Measurements from ENCODE around the gene THSD4. TPM values are rescaled to one million over a fixed set of nuclear protein-coding genes. Genes with fewer than 3 reads are reported as not detected.

Gene THSD4
- total RNA-seq, 2 experiments from 2014 or later = not detected

- no peak overlapping the region for H3K27ac Mint-ChIP-seq
- peaks cover 6% of the 10 kb centered on the region for H3K4me1 Mint-ChIP-seq (ENCODE audit: low read depth)
- CTCF ChIA-PET = interaction anchor here (0.7 kb wide), 1 partner anchor 292 kb away, joined by 3 read pairs; no protein-coding TSS in a partner anchor
- no peaks in the 10 kb centered on the region for H3K36me3 Mint-ChIP-seq (ENCODE audit: low read depth)
- H3K4me3 Mint-ChIP-seq = peak overlapping the region; percentile 56
- intact Hi-C loops (cut with micrococcal nuclease) = no loop called here
- ATAC-seq (peak; percentile 34), DNase-seq (peak; percentile 7)
- no peak for TF ChIP-seq CTCF (IDR thresholded peaks at IDR 0.05)
- H3K9me3 Mint-ChIP-seq = no peaks in the 10 kb centered on the region
- H3K27me3 Mint-ChIP-seq = peaks cover 49% of the 10 kb centered on the region
- POLR2A ChIA-PET = no interaction called here
Observed at GRCh38 chr15:71115567-71116351, 488 bp downstream of the THSD4 start.

DNA sequence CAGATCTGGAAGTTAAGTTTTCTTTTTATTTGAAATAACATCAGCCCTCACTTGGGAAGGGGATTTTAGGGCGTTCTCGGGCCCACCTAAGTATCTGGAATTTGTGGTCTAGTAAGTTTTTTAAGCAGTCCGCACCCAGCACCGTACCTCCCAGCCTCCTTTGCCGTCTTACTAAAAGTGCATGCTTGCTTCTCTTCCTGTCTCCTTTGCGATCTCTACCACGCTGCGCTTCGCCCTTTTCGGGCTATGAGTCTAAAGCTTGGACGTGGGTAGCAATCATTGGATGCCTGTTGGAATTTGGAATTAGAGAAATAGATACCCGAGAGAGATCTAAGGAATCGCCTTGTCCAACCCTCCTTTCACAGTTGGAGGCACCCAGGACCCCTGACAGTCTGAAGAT lies 1.1 kb downstream of the THSD4 start:
- CTCF ChIA-PET = no interaction called here
- no peak for ATAC-seq
- Mint-ChIP-seq H3K36me3 (ENCODE audit: low read depth) (no peaks in the 10 kb centered on the region), H3K4me1 (ENCODE audit: low read depth) (peaks cover 6% of the 10 kb centered on the region), H3K27me3 (peaks cover 45% of the 10 kb centered on the region), H3K27ac (no peak overlapping the region), H3K4me3 (peak overlapping the region; percentile 48), H3K9me3 (no peaks in the 10 kb centered on the region)
- POLR2A ChIA-PET = interaction anchor here (0.7 kb wide), 1 partner anchor 327 kb away, joined by 3 read pairs; no protein-coding TSS in a partner anchor
- no peak for DNase-seq
- no peak for TF ChIP-seq CTCF (IDR thresholded peaks at IDR 0.05)
- intact Hi-C loops (cut with micrococcal nuclease) = no loop called here

GRCh38 chr15:71116942-71117341 lies 1.7 kb downstream of the THSD4 start:
- CTCF ChIA-PET = no interaction called here
- Mint-ChIP-seq H3K9me3 (no peaks in the 10 kb centered on the region), H3K4me3 (no peak overlapping the region), H3K27me3 (peaks cover 45% of the 10 kb centered on the region), H3K4me1 (ENCODE audit: low read depth) (peaks cover 6% of the 10 kb centered on the region), H3K27ac (no peak overlapping the region), H3K36me3 (ENCODE audit: low read depth) (no peaks in the 10 kb centered on the region)
- no peak for TF ChIP-seq CTCF (IDR thresholded peaks at IDR 0.05)
- intact Hi-C loops (cut with micrococcal nuclease) = no loop called here
- DNase-seq (no peak), ATAC-seq (no peak)
- POLR2A ChIA-PET = interaction anchor here (0.7 kb wide), 1 partner anchor 328 kb away, joined by 3 read pairs; no protein-coding TSS in a partner anchor

- Mint-ChIP-seq H3K4me1 (ENCODE audit: low read depth) (peaks cover 6% of the 10 kb centered on the region), H3K27ac (no peak overlapping the region), H3K4me3 (no peak overlapping the region), H3K36me3 (ENCODE audit: low read depth) (no peaks in the 10 kb centered on the region), H3K9me3 (no peaks in the 10 kb centered on the region), H3K27me3 (peaks cover 50% of the 10 kb centered on the region)
- TF ChIP-seq CTCF (IDR thresholded peaks at IDR 0.05) = no peak
- intact Hi-C loops (cut with micrococcal nuclease) = no loop called here
- CTCF ChIA-PET = no interaction called here
- POLR2A ChIA-PET = no interaction called here
- DNase-seq (no peak), ATAC-seq (no peak)
Observed at GRCh38 chr15:71117714-71118305, 2.5 kb downstream of the THSD4 start.

- CTCF ChIA-PET = no interaction called here
- Mint-ChIP-seq H3K4me1 (ENCODE audit: low read depth) (peaks cover 6% of the 10 kb centered on the region), H3K27ac (no peak overlapping the region), H3K9me3 (no peaks in the 10 kb centered on the region), H3K36me3 (ENCODE audit: low read depth) (no peaks in the 10 kb centered on the region), H3K27me3 (peaks cover 51% of the 10 kb centered on the region), H3K4me3 (no peak overlapping the region)
- ATAC-seq = no peak
- DNase-seq = no peak
- no peak for TF ChIP-seq CTCF (IDR thresholded peaks at IDR 0.05)
- POLR2A ChIA-PET = no interaction called here
- intact Hi-C loops (cut with micrococcal nuclease) = no loop called here
Observed at GRCh38 chr15:71118345-71118744, 3.1 kb downstream of the THSD4 start.

All from activated CD8-positive, alpha-beta T cell treated with anti-CD3 and anti-CD28 coated beads for 36 hours (primary cell).